ENCODE measurements around the gene COL4A6.

- TF ChIP-seq CTCF (IDR thresholded peaks at IDR 0.05) (no peak), POLR2A (IDR thresholded peaks at IDR 0.05) (no peak)
Measured at GRCh38 chrX:108380222-108380621, 58.0 kb downstream of the COL4A6 start.

Measured in vagina (tissue), 2 donors.